Esophagus muscularis mucosa (tissue), 4 donors: ENCODE results near the gene POU2F1. TPM values are rescaled to one million over a fixed set of nuclear protein-coding genes. Genes with fewer than 3 reads are reported as not detected.

Experiments used
- DNase-seq: peaks from one replicate; pipeline ENCODE4 v3.0.0-alpha.2; 2017; ENCODE audit errors: extremely low spot score
- H3K27ac ChIP-seq, 4 donors: fragments of 200-600 bp; sonication (generic); replicated peaks in 1 of 4; 1 replicate in 3 of 4; 2 replicates in 1 of 4; pipeline ENCODE4 v1.5.1; 2016 to 2019; ENCODE audit warnings: mild to moderate bottlenecking in 1 of 4
- H3K27me3 ChIP-seq, 4 donors: fragments of 200-600 bp; sonication (generic); one replicate each; pipeline versions ENCODE4 v1.5.1 to v1.6.0; 2016 to 2019
- H3K36me3 ChIP-seq, 4 donors: fragments of 200-600 bp; sonication (generic); one replicate each; pipeline ENCODE4 v1.5.1; 2016 to 2019
- H3K4me1 ChIP-seq, 4 donors: fragments of 200-600 bp; sonication (generic); one replicate each; pipeline ENCODE4 v1.5.1; 2016 to 2019
- H3K4me3 ChIP-seq, 4 donors: fragments of 200-600 bp; sonication (generic); 1 replicate in 2 of 4; 2 replicates in 2 of 4; pipeline ENCODE4 v1.5.1; 2016 to 2019; ENCODE audit warnings: mild to moderate bottlenecking in 4 of 4, moderate library complexity in 1 of 4
- H3K9me3 ChIP-seq, 4 donors: fragments of 200-600 bp; sonication (generic); 1 replicate in 3 of 4; 2 replicates in 1 of 4; pipeline ENCODE4 v1.5.1; 2016 to 2019
- CTCF ChIP-seq, 3 experiments: fragments of 200-600 bp in 2 of 3; fragments of 450-650 bp in 1 of 3; sonication (generic) in 2 of 3; IDR thresholded peaks; one replicate each; pipeline ENCODE4 v1.5.1; 2017 to 2019; ENCODE audit warnings: antibody characterized with exemption in 3 of 3, mild to moderate bottlenecking in 2 of 3, moderate library complexity in 1 of 3
- EP300 ChIP-seq: sonication (generic); formaldehyde crosslinking; IDR thresholded peaks from one replicate; pipeline ENCODE4 v1.6.1; 2017; ENCODE audit warnings: antibody characterized with exemption
- POLR2A ChIP-seq: fragments of 450-650 bp; IDR thresholded peaks from one replicate; pipeline ENCODE4 v1.6.1; 2017; ENCODE audit warnings: antibody characterized with exemption, moderate library complexity, mild to moderate bottlenecking, low read depth
- POLR2AphosphoS5 ChIP-seq, 2 donors: sonication (generic); formaldehyde crosslinking; IDR thresholded peaks; one replicate each; pipeline ENCODE4 v1.6.1; 2017; ENCODE audit warnings: antibody characterized with exemption in 2 of 2
- WGBS: methylation state at CpG from one replicate; pipeline ENCODE4 v1.1.5; 2018; 5-methylcytosine and 5-hydroxymethylcytosine counted together
- intact Hi-C: fragments of 100-400 bp; cut with DNase I; formaldehyde crosslinking; loops from one replicate; pipeline ENCODE4 v1.15.1; 2023
- total RNA-seq, 4 donors: library from RNA; depleted of rRNA; stranded (reverse); fragments of >200 nt; gene quantifications; one replicate each; pipeline versions ENCODE4 v1.1.0 to v1.2.1, GENCODE V29; 2016

The POU2F1 gene
- total RNA-seq, 4 donors from 2014 or later: 7.3 to 13.4 (median 10.4) TPM

GRCh38 chr1:167185974-167186657 lies 34.6 kb upstream of the POU2F1 start:
- TF ChIP-seq CTCF (IDR thresholded peaks at IDR 0.05): no peak
- no peaks in the 10 kb centered on the region for H3K27me3 ChIP-seq
- no peaks in the 10 kb centered on the region for H3K4me1 ChIP-seq
- H3K4me3 ChIP-seq: no peak overlapping the region
- no peak for DNase-seq
- 82% methylated on average over 6 of the region's 6 CpGs for WGBS
- no peaks in the 10 kb centered on the region for H3K36me3 ChIP-seq
- no peaks in the 10 kb centered on the region for H3K9me3 ChIP-seq
- intact Hi-C loops: no loop called here
- H3K27ac ChIP-seq: no peak overlapping the region

DNA sequence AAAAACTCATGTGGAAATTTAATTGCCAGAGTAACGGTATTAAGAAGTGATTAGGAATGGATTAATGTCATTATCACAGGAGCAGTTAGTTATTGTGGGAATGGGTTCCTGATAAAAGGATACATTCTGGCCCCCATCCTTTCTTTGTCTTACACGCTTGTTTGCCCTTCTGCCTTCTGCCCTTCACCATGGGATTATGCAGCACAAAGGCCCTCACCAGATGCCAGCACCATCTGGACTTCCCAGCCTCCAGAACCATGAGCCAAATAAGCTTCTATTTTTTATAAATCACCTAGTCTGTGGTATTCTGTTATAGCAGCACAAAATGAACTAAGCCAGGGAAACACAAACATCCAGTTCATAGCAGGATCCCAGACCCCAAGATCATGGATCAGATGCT lies 33.9 kb upstream of the POU2F1 start:
- H3K9me3 ChIP-seq: no peaks in the 10 kb centered on the region
- no peaks in the 10 kb centered on the region for H3K27me3 ChIP-seq
- H3K4me3 ChIP-seq: no peak overlapping the region
- H3K36me3 ChIP-seq: no peaks in the 10 kb centered on the region
- no peak for TF ChIP-seq POLR2A
- TF ChIP-seq POLR2AphosphoS5 (IDR thresholded peaks at IDR 0.05): no peak
- TF ChIP-seq EP300: no peak
- no peak for TF ChIP-seq CTCF (IDR thresholded peaks at IDR 0.05)
- WGBS: 93% methylated on average over 2 of the region's 2 CpGs
- no peak overlapping the region for H3K27ac ChIP-seq
- DNase-seq: no peak
- H3K4me1 ChIP-seq: no peaks in the 10 kb centered on the region
- intact Hi-C loops: no loop called here

GRCh38 chr1:167190747-167191237 lies 29.9 kb upstream of the POU2F1 start:
- no peak overlapping the region for H3K4me3 ChIP-seq
- no peak for TF ChIP-seq POLR2AphosphoS5 (IDR thresholded peaks at IDR 0.05)
- no peak for TF ChIP-seq CTCF (IDR thresholded peaks at IDR 0.05)
- TF ChIP-seq EP300: no peak
- TF ChIP-seq POLR2A: no peak
- H3K27ac ChIP-seq: no peak overlapping the region
- intact Hi-C loops: no loop called here
- no peaks in the 10 kb centered on the region for H3K27me3 ChIP-seq
- no peaks in the 10 kb centered on the region for H3K9me3 ChIP-seq
- 79% methylated on average over 9 of the region's 9 CpGs for WGBS
- no peaks in the 10 kb centered on the region for H3K4me1 ChIP-seq
- DNase-seq: no peak
- H3K36me3 ChIP-seq: no peaks in the 10 kb centered on the region

DNA sequence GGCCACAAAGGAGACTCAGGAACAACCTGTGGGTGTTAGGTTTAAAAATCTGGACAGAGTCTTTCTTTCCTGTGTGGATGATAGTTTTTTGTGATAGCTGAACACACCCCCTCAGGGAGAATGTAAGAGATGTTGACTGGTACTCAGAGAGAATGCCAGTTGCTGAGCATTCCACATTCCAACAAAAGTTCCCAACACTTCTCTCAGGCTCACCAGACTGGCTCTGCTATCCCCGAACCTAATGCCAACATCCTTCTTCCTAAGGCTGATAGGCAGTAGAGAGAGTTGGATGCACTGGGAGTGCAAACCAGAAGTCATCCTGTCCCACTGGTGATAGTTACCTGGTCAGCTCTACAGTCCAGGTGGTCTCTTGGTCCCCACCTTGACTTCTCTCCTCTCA lies 28.7 kb upstream of the POU2F1 start:
- Histone ChIP-seq H3K36me3 (no peaks in the 10 kb centered on the region), H3K4me1 (no peaks in the 10 kb centered on the region), H3K4me3 (no peak overlapping the region), H3K27ac (no peak overlapping the region), H3K27me3 (no peaks in the 10 kb centered on the region), H3K9me3 (no peaks in the 10 kb centered on the region)
- 71% methylated on average over 1 of the region's 1 CpG for WGBS
- intact Hi-C loops: no loop called here
- TF ChIP-seq POLR2A (no peak), EP300 (no peak), POLR2AphosphoS5 (IDR thresholded peaks at IDR 0.05) (no peak), CTCF (IDR thresholded peaks at IDR 0.05) (no peak)
- DNase-seq: no peak

GRCh38 chr1:167194182-167194581 lies 26.5 kb upstream of the POU2F1 start:
- H3K36me3 ChIP-seq: no peaks in the 10 kb centered on the region
- H3K27me3 ChIP-seq: no peaks in the 10 kb centered on the region
- H3K4me1 ChIP-seq: no peaks in the 10 kb centered on the region
- WGBS: 76% methylated on average over 3 of the region's 3 CpGs
- DNase-seq: no peak
- H3K4me3 ChIP-seq: no peak overlapping the region
- intact Hi-C loops: no loop called here
- TF ChIP-seq CTCF (IDR thresholded peaks at IDR 0.05): no peak
- TF ChIP-seq POLR2AphosphoS5 (IDR thresholded peaks at IDR 0.05): no peak
- no peak for TF ChIP-seq POLR2A
- no peak for TF ChIP-seq EP300
- H3K27ac ChIP-seq: no peak overlapping the region
- no peaks in the 10 kb centered on the region for H3K9me3 ChIP-seq
